GM23338 (cell line): Measurements from ENCODE around the gene RPL7A.

Source experiments
- CTCF ChIP-seq, 2 experiments: fragments of 200-600 bp in 1 of 2; sonication (generic) in 1 of 2; conservative IDR thresholded peaks; 2 replicates each; pipeline versions ENCODE4 v1.5.1 to v1.6.1; 2016 to 2017; ENCODE audit warnings: antibody characterized with exemption in 2 of 2, low read depth in 2 of 2, mild to moderate bottlenecking in 2 of 2, moderate library complexity in 1 of 2
- EZH2 ChIP-seq: fragments of 200-600 bp; sonication (generic); IDR thresholded peaks from one replicate; pipeline ENCODE4 v1.8.0; 2017; ENCODE audit warnings: antibody characterized with exemption, mild to moderate bottlenecking, low read depth; ENCODE audit not compliant: unreplicated experiment
- EZH2phosphoT487 ChIP-seq: fragments of 200-600 bp; sonication (generic); IDR thresholded peaks from one replicate; pipeline ENCODE4 v1.8.1; 2018; ENCODE audit warnings: antibody characterized with exemption; ENCODE audit not compliant: unreplicated experiment
- JUNB ChIP-seq: IDR thresholded peaks from one replicate; pipeline ENCODE4 v1.6.1; 2016; ENCODE audit warnings: antibody characterized with exemption; ENCODE audit not compliant: unreplicated experiment
- POLR2AphosphoS5 ChIP-seq: IDR thresholded peaks from 2 replicates; pipeline ENCODE4 v1.6.1; 2016; ENCODE audit warnings: antibody characterized with exemption, low read depth
- REST ChIP-seq: IDR thresholded peaks from one replicate; pipeline ENCODE4 v1.6.1; 2018; ENCODE audit warnings: antibody characterized with exemption; ENCODE audit not compliant: unreplicated experiment
- ZNF114 ChIP-seq: fragments of 250-450 bp; sonication (Bioruptor Pico); IDR thresholded peaks from 2 replicates; pipeline ENCODE4 v1.5.0; 2020; ENCODE audit warnings: mild to moderate bottlenecking, moderate library complexity
- ZNF331 ChIP-seq: fragments of 250-450 bp; sonication (Bioruptor Pico); IDR thresholded peaks from 2 replicates; pipeline ENCODE4 v1.5.0; 2020; ENCODE audit warnings: low read depth, mild to moderate bottlenecking, moderate library complexity

- TF ChIP-seq POLR2AphosphoS5 = no peak
- peak; percentile 61 to 84 for TF ChIP-seq CTCF (conservative IDR thresholded peaks at IDR 0.05; ENCODE audit: low read depth in 2 of 2)
- TF ChIP-seq EZH2phosphoT487 = no peak
- TF ChIP-seq ZNF331 (CRISPR knock-in tag) = no peak
- TF ChIP-seq REST = no peak
- TF ChIP-seq EZH2 = no peak
- TF ChIP-seq ZNF114 (CRISPR knock-in tag) = no peak
- TF ChIP-seq JUNB = no peak
These were observed 48.9 kb downstream of the RPL7A start for GRCh38 chr9:133396952-133397351.
